MCF 10A (cell line): ENCODE results near the gene ALDH1B1. TPM values are rescaled to one million over a fixed set of nuclear protein-coding genes. Genes with fewer than 3 reads are reported as not detected.
"Not testable (repeated sequence)": the region's sequence is repeated elsewhere in the genome, so short reads cannot be mapped to it uniquely, and the experiment has no call there.

Experiments used
- BruUV-seq: library from RNA; stranded (reverse); fragments of 400-500 nt; replicated peaks from 2 replicates; lab custom pipeline; 2021; lab: Mats Ljungman, UMichigan
- CTCF ChIA-PET: fragments of 300-600 bp; sonication (Branson Sonifier 250); formaldehyde crosslinking; extraction: SDS; loops from one replicate; lab custom pipeline; 2021; ENCODE audit warnings: antibody characterized with exemption, inconsistent platforms; lab: Yijun Ruan, JAX
- POLR2A ChIA-PET: fragments of 300-600, 350-650 bp; sonication (Branson Sonifier 250); formaldehyde crosslinking; extraction: SDS; loops from one replicate; lab custom pipeline; 2020; ENCODE audit warnings: antibody characterized with exemption, inconsistent platforms; lab: Yijun Ruan, JAX
- DNase-seq: peaks from one replicate; pipeline ENCODE4 v3.0.0-alpha.2; 2018; ENCODE audit not compliant: unreplicated experiment
- H3K27ac Mint-ChIP-seq: one replicate; pipeline ENCODE4 v1.8.0; 2022; ENCODE audit warnings: mild to moderate bottlenecking, low read depth, mixed read lengths; ENCODE audit not compliant: unreplicated experiment
- H3K27me3 Mint-ChIP-seq: one replicate; pipeline ENCODE4 v1.8.0; 2022; ENCODE audit warnings: mixed read lengths; ENCODE audit not compliant: insufficient read depth, unreplicated experiment
- H3K36me3 Mint-ChIP-seq: one replicate; pipeline ENCODE4 v1.8.0; 2022; ENCODE audit warnings: mild to moderate bottlenecking, moderate library complexity, mixed read lengths; ENCODE audit not compliant: insufficient read depth, unreplicated experiment
- H3K4me1 Mint-ChIP-seq: one replicate; pipeline ENCODE4 v1.8.0; 2022; ENCODE audit warnings: mixed read lengths; ENCODE audit not compliant: insufficient read depth, unreplicated experiment
- H3K4me3 Mint-ChIP-seq: one replicate; pipeline ENCODE4 v1.8.0; 2022; ENCODE audit warnings: mild to moderate bottlenecking, moderate library complexity, mixed read lengths; ENCODE audit not compliant: unreplicated experiment
- H3K9me3 Mint-ChIP-seq: one replicate; pipeline ENCODE4 v1.8.0; 2022; ENCODE audit warnings: mixed read lengths; ENCODE audit not compliant: unreplicated experiment
- CTCF ChIP-seq: fragments of 200-600 bp; IDR thresholded peaks from one replicate; pipeline ENCODE4 v1.8.0; 2022; ENCODE audit warnings: antibody characterized with exemption, mild to moderate bottlenecking; ENCODE audit not compliant: unreplicated experiment
- intact Hi-C: fragments of 100-400 bp; cut with micrococcal nuclease; formaldehyde crosslinking; loops from 2 replicates; pipeline ENCODE4 v1.14.1; 2022
- total RNA-seq: library from RNA; stranded (reverse); gene quantifications from 2 replicates; pipeline ENCODE4 v1.2.3, GENCODE V29; 2022

The ALDH1B1 gene
- total RNA-seq, 1 experiment from 2014 or later: 26.2 TPM

- H3K4me3 Mint-ChIP-seq: peak overlapping the region; percentile 97
- TSS peak; percentile 34 for BruUV-seq
- peak overlapping the region; percentile 93 for H3K27ac Mint-ChIP-seq
- POLR2A ChIA-PET: interaction anchor here (0.6 to 1.4 kb wide), 8 partner anchors 8 to 748 kb away, joined by 3 to 5 read pairs (median 3); partner anchors contain the start of gene EXOSC3
- H3K27me3 Mint-ChIP-seq: no peaks in the 10 kb centered on the region
- H3K36me3 Mint-ChIP-seq: peaks cover 33% of the 10 kb centered on the region
- peak; percentile 8 for DNase-seq
- TF ChIP-seq CTCF: no peak
- intact Hi-C loops: no loop called here
- CTCF ChIA-PET: interaction anchor here (0.6 to 1.7 kb wide), 13 partner anchors 14 to 621 kb away, joined by 3 to 6 read pairs (median 4); partner anchors contain the start of gene ANKRD18A
- no peaks in the 10 kb centered on the region for H3K9me3 Mint-ChIP-seq
- peaks cover 17% of the 10 kb centered on the region for H3K4me1 Mint-ChIP-seq
Measured at GRCh38 chr9:38393128-38393796, 760 bp downstream of the ALDH1B1 start.

DNA sequence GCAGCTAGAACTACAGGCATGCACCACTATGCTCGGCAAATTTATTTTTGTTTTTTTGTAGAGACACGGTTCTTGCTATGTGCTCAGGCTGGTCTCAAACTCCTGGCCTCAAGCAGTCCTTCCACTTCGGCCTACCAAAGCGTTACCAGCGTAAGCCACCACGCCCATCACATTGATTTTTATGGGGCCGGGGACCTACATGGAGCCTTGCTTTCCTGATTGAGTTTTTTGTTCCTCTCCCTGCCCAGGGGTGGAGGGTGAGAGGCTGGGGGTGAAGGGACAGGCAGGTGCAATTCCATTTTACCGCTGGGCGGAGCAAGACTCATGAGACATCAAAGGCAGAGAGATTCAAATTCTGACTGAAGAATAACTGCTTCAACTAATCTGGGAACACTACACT, 1.9 kb downstream of the ALDH1B1 start:
- intact Hi-C loops: no loop called here
- Mint-ChIP-seq H3K36me3 (peaks cover 36% of the 10 kb centered on the region), H3K4me1 (peaks cover 10% of the 10 kb centered on the region), H3K9me3 (no peaks in the 10 kb centered on the region), H3K27ac (peak overlapping the region; percentile 93), H3K4me3 (no peak overlapping the region), H3K27me3 (no peaks in the 10 kb centered on the region)
- no TSS peak for BruUV-seq
- CTCF ChIA-PET: no interaction called here
- no peak for TF ChIP-seq CTCF
- DNase-seq: no peak
- POLR2A ChIA-PET: no interaction called here

DNA sequence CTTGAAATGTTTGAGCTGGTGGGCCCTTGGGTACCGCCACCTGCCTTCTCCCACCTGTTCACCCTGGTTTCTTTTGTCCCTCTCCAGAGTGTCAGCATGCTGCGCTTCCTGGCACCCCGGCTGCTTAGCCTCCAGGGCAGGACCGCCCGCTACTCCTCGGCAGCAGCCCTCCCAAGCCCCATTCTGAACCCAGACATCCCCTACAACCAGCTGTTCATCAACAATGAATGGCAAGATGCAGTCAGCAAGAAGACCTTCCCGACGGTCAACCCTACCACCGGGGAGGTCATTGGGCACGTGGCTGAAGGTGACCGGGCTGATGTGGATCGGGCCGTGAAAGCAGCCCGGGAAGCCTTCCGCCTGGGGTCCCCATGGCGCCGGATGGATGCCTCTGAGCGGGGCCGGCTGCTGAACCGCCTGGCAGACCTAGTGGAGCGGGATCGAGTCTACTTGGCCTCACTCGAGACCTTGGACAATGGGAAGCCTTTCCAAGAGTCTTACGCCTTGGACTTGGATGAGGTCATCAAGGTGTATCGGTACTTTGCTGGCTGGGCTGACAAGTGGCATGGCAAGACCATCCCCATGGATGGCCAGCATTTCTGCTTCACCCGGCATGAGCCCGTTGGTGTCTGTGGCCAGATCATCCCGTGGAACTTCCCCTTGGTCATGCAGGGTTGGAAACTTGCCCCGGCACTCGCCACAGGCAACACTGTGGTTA, 3.3 kb downstream of the ALDH1B1 start:
- H3K9me3 Mint-ChIP-seq: no peaks in the 10 kb centered on the region
- H3K27me3 Mint-ChIP-seq: no peaks in the 10 kb centered on the region
- no peak for TF ChIP-seq CTCF
- intact Hi-C loops: no loop called here
- POLR2A ChIA-PET: no interaction called here
- H3K36me3 Mint-ChIP-seq: peaks cover 40% of the 10 kb centered on the region
- H3K4me1 Mint-ChIP-seq: peaks cover 10% of the 10 kb centered on the region
- BruUV-seq: no TSS peak
- no peak overlapping the region for H3K27ac Mint-ChIP-seq
- no peak overlapping the region for H3K4me3 Mint-ChIP-seq
- CTCF ChIA-PET: interaction anchor here (1.9 kb wide), 1 partner anchor 25 kb away, joined by 11 read pairs; no protein-coding TSS in a partner anchor
- DNase-seq: no peak

GRCh38 chr9:38396371-38396671, 3.8 kb downstream of the ALDH1B1 start:
- no peaks in the 10 kb centered on the region for H3K27me3 Mint-ChIP-seq
- ChIA-PET CTCF (interaction anchor here (1.9 kb wide), 1 partner anchor 25 kb away, joined by 11 read pairs; no protein-coding TSS in a partner anchor), POLR2A (no interaction called here)
- H3K36me3 Mint-ChIP-seq: peaks cover 40% of the 10 kb centered on the region
- no peak overlapping the region for H3K27ac Mint-ChIP-seq
- no peak for DNase-seq
- peaks cover 10% of the 10 kb centered on the region for H3K4me1 Mint-ChIP-seq
- BruUV-seq: no TSS peak
- intact Hi-C loops: no loop called here
- H3K4me3 Mint-ChIP-seq: no peak overlapping the region
- TF ChIP-seq CTCF: no peak
- H3K9me3 Mint-ChIP-seq: no peaks in the 10 kb centered on the region

DNA sequence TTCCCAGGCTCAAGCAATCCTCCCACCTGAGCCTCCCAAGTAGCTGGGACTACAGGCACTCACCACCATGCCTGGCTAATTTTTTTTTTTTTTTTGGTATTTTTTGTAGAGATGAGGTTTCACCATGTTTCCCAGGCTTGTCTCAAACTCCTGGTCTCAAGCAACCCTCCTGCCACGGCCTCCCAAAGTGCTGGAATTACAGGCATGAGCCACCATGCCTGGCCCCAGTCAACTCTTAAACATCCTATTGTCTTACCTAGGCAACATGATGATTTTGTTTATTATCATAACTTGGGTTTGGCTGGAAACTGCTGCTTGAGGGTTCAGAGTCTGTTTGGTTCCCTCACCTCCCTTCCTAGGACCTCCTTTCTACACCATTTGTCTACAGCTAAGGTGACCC, 6.7 kb downstream of the ALDH1B1 start:
- H3K27me3 Mint-ChIP-seq: peaks cover 27% of the 10 kb centered on the region
- BruUV-seq, DNase-seq, POLR2A ChIA-PET, H3K4me3 Mint-ChIP-seq, H3K4me1 Mint-ChIP-seq, H3K9me3 Mint-ChIP-seq, intact Hi-C loops: not testable (repeated sequence)
- peaks cover 45% of the 10 kb centered on the region for H3K36me3 Mint-ChIP-seq
- CTCF ChIA-PET: interaction anchor here (0.6 to 3.4 kb wide), 8 partner anchors 10 to 655 kb away, joined by 3 to 32 read pairs (median 4); no protein-coding TSS in a partner anchor
- peak overlapping the region; percentile 52 for H3K27ac Mint-ChIP-seq
